PFSK-1 (cell line): ENCODE measurements around the gene RBM38.

ENCODE experiments used
- FOXP2 ChIP-seq: optimal IDR thresholded peaks from 2 replicates; pipeline ENCODE3; 2011; ENCODE audit warnings: borderline replicate concordance, control low read depth, inconsistent platforms; ENCODE audit not compliant: insufficient read depth; ENCODE audit errors: extremely low read length, extremely low read depth
- POLR2AphosphoS5 ChIP-seq: IDR thresholded peaks from 2 replicates; pipeline ENCODE4 v1.6.1; 2012; ENCODE audit warnings: low read depth, mild to moderate bottlenecking, control low read depth, low read length, moderate library complexity
- REST ChIP-seq, 2 experiments: IDR thresholded peaks; 2 replicates each; pipeline versions ENCODE4 v1.6.1 to v1.8.0; 2011 to 2012; ENCODE audit warnings: low read depth in 2 of 2, low read length in 2 of 2, control low read depth in 1 of 2, inconsistent platforms in 1 of 2, mild to moderate bottlenecking in 1 of 2, moderate library complexity in 1 of 2; ENCODE audit not compliant: insufficient read depth in 1 of 2
- SIN3A ChIP-seq: IDR thresholded peaks from 2 replicates; pipeline ENCODE4 v1.6.1; 2012; ENCODE audit warnings: mild to moderate bottlenecking, low read length, moderate library complexity, borderline replicate concordance; ENCODE audit not compliant: insufficient read depth
- TAF1 ChIP-seq: IDR thresholded peaks from 2 replicates; pipeline ENCODE4 v1.6.1; 2012; ENCODE audit warnings: low read length, control low read depth, borderline replicate concordance; ENCODE audit not compliant: insufficient read depth

- TF ChIP-seq SIN3A = no peak
- TF ChIP-seq TAF1 = no peak
- TF ChIP-seq POLR2AphosphoS5 = no peak
- no peak for TF ChIP-seq REST (IDR thresholded peaks at IDR 0.05; ENCODE audit: insufficient read depth in 1 of 2, low read depth in 2 of 2, low read length in 2 of 2)
- TF ChIP-seq FOXP2 = no peak
These were observed 19.0 kb upstream of the RBM38 start for GRCh38 chr20:57372157-57372556.
